ENCODE results near the gene SLAMF6. TPM values are rescaled to one million over a fixed set of nuclear protein-coding genes. Genes with fewer than 3 reads are reported as not detected.

Gene SLAMF6
- polyA plus RNA-seq, 10 donors: 0.09 to 3.0 (median 0.15) TPM; not detected in 1

Other genes with a start within 250 kb of the SLAMF6 start
- 10 to 100 TPM; 39.7 to 48.4 (median 43.9) TPM for gene PEX19, start 238.1 kb downstream of the SLAMF6 start, polyA plus RNA-seq (ENCODE audit: insufficient read length in 10 of 10)
- gene COPA, start 180.0 kb downstream of the SLAMF6 start, polyA plus RNA-seq (ENCODE audit: insufficient read length in 10 of 10): 100 to 1,000 TPM; 109 to 178 (median 136) TPM
- 100 to 1,000 TPM in 4 of 10 donors, 10 to 100 TPM in 6; 80.1 to 117 (median 99.3) TPM for gene NCSTN, start 179.9 kb downstream of the SLAMF6 start, polyA plus RNA-seq (ENCODE audit: insufficient read length in 10 of 10)
- under 1 TPM; 0.23 to 0.68 (median 0.38) TPM for gene NHLH1, start 156.2 kb downstream of the SLAMF6 start, polyA plus RNA-seq (ENCODE audit: insufficient read length in 10 of 10)
- 10 to 100 TPM in 3 of 10 donors, 1 to 10 TPM in 7; 7.5 to 18.7 (median 9.6) TPM for gene VANGL2, start 122.7 kb downstream of the SLAMF6 start, polyA plus RNA-seq (ENCODE audit: insufficient read length in 10 of 10)
- 1 to 10 TPM in 9 of 10 donors, under 1 TPM in 1; 0.71 to 3.8 (median 1.8) TPM for gene CD84, start 56.2 kb upstream of the SLAMF6 start, polyA plus RNA-seq (ENCODE audit: insufficient read length in 10 of 10)
- gene SLAMF1, start 123.8 kb upstream of the SLAMF6 start, polyA plus RNA-seq (ENCODE audit: insufficient read length in 10 of 10): 1 to 10 TPM in 1 of 10 donors, under 1 TPM in 3, not detected in 6; 0.08 to 2.5 (median 0.12) TPM
- gene CD48, start 188.6 kb upstream of the SLAMF6 start, polyA plus RNA-seq (ENCODE audit: insufficient read length in 10 of 10): 10 to 100 TPM in 1 of 10 donors, 1 to 10 TPM in 7, under 1 TPM in 2; 0.97 to 20.2 (median 1.8) TPM
- under 1 TPM; 0.09 to 0.84 (median 0.38) TPM for gene SLAMF7, start 216.0 kb upstream of the SLAMF6 start, polyA plus RNA-seq (ENCODE audit: insufficient read length in 10 of 10)

All from muscle of back (tissue), 10 donors.